HEK293T (cell line): ENCODE data around the gene ALDH6A1.

Experiments
- ELF4 ChIP-seq: fragments of 450-650 bp; IDR thresholded peaks from 2 replicates; pipeline ENCODE4 v1.6.1; 2017; ENCODE audit warnings: antibody characterized with exemption
- SUZ12 ChIP-seq: fragments of 450-650 bp; IDR thresholded peaks from 2 replicates; pipeline ENCODE4 v1.6.1; 2016; ENCODE audit warnings: mild to moderate bottlenecking

GRCh38 chr14:74018174-74018585, 66.1 kb downstream of the ALDH6A1 start:
- no peak for TF ChIP-seq ELF4
- TF ChIP-seq SUZ12 = no peak
